K562 (cell line): ENCODE data around the gene LZTR1. TPM values are rescaled to one million over a fixed set of nuclear protein-coding genes. Genes with fewer than 3 reads are reported as not detected.

Source experiments
- CHD7 ChIP-seq: fragments of 200-600 bp; sonication (generic); IDR thresholded peaks from one replicate; pipeline ENCODE4 v1.6.1; 2012; ENCODE audit warnings: mild to moderate bottlenecking, low read depth, low read length, inconsistent platforms
- GABPA ChIP-seq: fragments of 200-800 bp; sonication (Bioruptor generic); conservative IDR thresholded peaks from 2 replicates; pipeline ENCODE4 v1.6.1; 2016; ENCODE audit warnings: low read depth, missing genetic modification characterization, missing compliant biosample characterization
- HINFP ChIP-seq: fragments of 450-650 bp; conservative IDR thresholded peaks from 2 replicates; pipeline ENCODE4 v1.6.1; 2016; ENCODE audit warnings: missing genetic modification characterization, low read depth, mild to moderate bottlenecking, control low read depth, missing compliant biosample characterization
- HNRNPLL ChIP-seq: fragments of 200-400 bp; formaldehyde crosslinking; IDR thresholded peaks from 2 replicates; pipeline ENCODE4 v1.6.1; 2017; ENCODE audit warnings: low read length, low read depth, mild to moderate bottlenecking; ENCODE audit not compliant: poor library complexity, severe bottlenecking
- NR1H2 ChIP-seq: sonication (generic); formaldehyde crosslinking; IDR thresholded peaks from 2 replicates; pipeline ENCODE4 v1.4.0; 2020; ENCODE audit warnings: mild to moderate bottlenecking, missing genetic modification reagents
- NR4A1 ChIP-seq, 2 experiments: fragments of 250-450 bp in 1 of 2; fragments of 450-650 bp in 1 of 2; sonication (Bioruptor Pico) in 1 of 2; IDR thresholded peaks; 2 replicates each; pipeline versions ENCODE4 v1.4.0 to v1.6.1; 2016 to 2020; ENCODE audit warnings: mild to moderate bottlenecking in 2 of 2, missing compliant biosample characterization in 1 of 2, missing genetic modification characterization in 1 of 2, moderate library complexity in 1 of 2
- TEAD2 ChIP-seq: fragments of 450-650 bp; IDR thresholded peaks from 2 replicates; pipeline ENCODE4 v1.6.1; 2016; ENCODE audit warnings: missing genetic modification characterization, control low read depth, missing compliant biosample characterization
- THAP12 ChIP-seq: fragments of 250-450 bp; sonication (Bioruptor Pico); IDR thresholded peaks from 2 replicates; pipeline ENCODE4 v1.9.0; 2021; ENCODE audit warnings: mild to moderate bottlenecking, inconsistent platforms
- polyA plus RNA-seq, 8 experiments: library from polyadenylated mRNA; depleted of rRNA in 4 of 8; stranded (reverse) in 5 of 8; unstranded in 3 of 8; fragments of >200 nt; fragmentation: Nextera tagmentation in 2 of 8; fragmentation: Illumina TruSeq in 1 of 8; extraction: Ambion mirVana in 2 of 8; extraction: Trizol in 1 of 8; gene quantifications; 2 replicates each; pipeline versions ENCODE4 v1.2.1 to v1.2.3, GENCODE V29; 2011 to 2014; ENCODE audit warnings: inconsistent platforms in 1 of 8, missing spikeins in 1 of 8
- total RNA-seq, 7 experiments: library from RNA; depleted of rRNA in 6 of 7; stranded (reverse); fragments of >200 nt in 6 of 7; fragmentation: Illumina TruSeq in 2 of 7; extraction: Trizol in 2 of 7; gene quantifications; 2 replicates each; pipeline versions ENCODE4 v1.2.1 to v1.2.3, GENCODE V29; 2011 to 2021; ENCODE audit warnings: low replicate concordance in 1 of 7

The LZTR1 gene
- total and polyA plus RNA-seq, 9 of the 15 experiments (the other 6 are each of a cell fraction or from before 2014, with no cell fraction given): 2.2 to 135 (median 63.0) TPM

GRCh38 chr22:20988573-20989322 lies 6.7 kb downstream of the LZTR1 start (continued):
- TF ChIP-seq CHD7 (no peak), NR1H2 (CRISPR knock-in tag) (no peak), HINFP (tag) (no peak), GABPA (tag) (no peak), THAP12 (CRISPR knock-in tag) (peak; percentile 85), TEAD2 (tag) (no peak), NR4A1 (CRISPR knock-in tag; IDR thresholded peaks at IDR 0.05) (0 out of 2 replicates have a peak, but pooled peaks have one; percentile 51), NR4A1 (tag; IDR thresholded peaks at IDR 0.05) (no peak), HNRNPLL (peak; percentile 3)
